HepG2 (cell line): ENCODE results near the gene NINJ2. TPM values are rescaled to one million over a fixed set of nuclear protein-coding genes. Genes with fewer than 3 reads are reported as not detected.
A peak's percentile ranks its signal among the peaks of the same experiment; 100 is the strongest.

ENCODE experiments used
- AKNA ChIP-seq: sonication (generic); formaldehyde crosslinking; IDR thresholded peaks from 2 replicates; pipeline ENCODE4 v1.4.0; 2020; ENCODE audit warnings: missing genetic modification reagents, borderline replicate concordance
- FOSL2 ChIP-seq: sonication (generic); formaldehyde crosslinking; IDR thresholded peaks from 2 replicates; pipeline ENCODE4 v1.4.0; 2020; ENCODE audit warnings: missing genetic modification reagents
- GMEB1 ChIP-seq: sonication (generic); formaldehyde crosslinking; IDR thresholded peaks from 2 replicates; pipeline ENCODE4 v1.5.1; 2020; ENCODE audit warnings: missing genetic modification reagents, mild to moderate bottlenecking, borderline replicate concordance
- ISL2 ChIP-seq: sonication (generic); formaldehyde crosslinking; IDR thresholded peaks from 2 replicates; pipeline ENCODE4 v1.5.0; 2020; ENCODE audit warnings: missing genetic modification reagents
- SRY ChIP-seq: sonication (generic); formaldehyde crosslinking; IDR thresholded peaks from 2 replicates; pipeline ENCODE4 v1.8.0; 2022; ENCODE audit warnings: mild to moderate bottlenecking, missing genetic modification reagents
- ZC3H4 ChIP-seq: sonication (generic); formaldehyde crosslinking; IDR thresholded peaks from 2 replicates; pipeline ENCODE4 v1.4.0; 2020; ENCODE audit warnings: missing genetic modification reagents, borderline replicate concordance
- ZMAT3 ChIP-seq: sonication (generic); formaldehyde crosslinking; conservative IDR thresholded peaks from 2 replicates; pipeline ENCODE4 v1.7.0; 2021; ENCODE audit warnings: missing genetic modification reagents
- ZNF160 ChIP-seq: sonication (generic); formaldehyde crosslinking; IDR thresholded peaks from 2 replicates; pipeline ENCODE4 v1.8.0; 2022; ENCODE audit warnings: mild to moderate bottlenecking, inconsistent platforms, missing genetic modification reagents
- ZNF318 ChIP-seq: sonication (generic); formaldehyde crosslinking; IDR thresholded peaks from 2 replicates; pipeline ENCODE4 v1.4.0; 2020; ENCODE audit warnings: mild to moderate bottlenecking, missing genetic modification reagents
- ZNF839 ChIP-seq: sonication (generic); formaldehyde crosslinking; IDR thresholded peaks from 2 replicates; pipeline ENCODE4 v1.4.0; 2020; ENCODE audit warnings: missing genetic modification reagents, mild to moderate bottlenecking, borderline replicate concordance
- polyA plus RNA-seq, 8 experiments: library from polyadenylated mRNA; depleted of rRNA in 3 of 8; stranded (reverse) in 7 of 8; unstranded in 1 of 8; fragments of >200 nt; fragmentation: Illumina TruSeq in 4 of 8; extraction: Trizol in 4 of 8; gene quantifications; 2 replicates each; pipeline versions ENCODE4 v1.2.1 to v1.2.3, GENCODE V29; 2011 to 2016; ENCODE audit warnings: low read depth in 4 of 8, missing spikeins in 1 of 8, mixed read lengths in 1 of 8; ENCODE audit not compliant: insufficient read depth in 1 of 8
- total RNA-seq, 5 experiments: library from RNA; depleted of rRNA; stranded (reverse); fragments of >200 nt; fragmentation: Illumina TruSeq; extraction: Trizol; gene quantifications; 2 replicates each; pipeline ENCODE4 v1.2.3, GENCODE V29; 2016; ENCODE audit warnings: low read depth in 1 of 5
- TF ChIP-seq, protein P1 (sequence below): sonication (generic); formaldehyde crosslinking; IDR thresholded peaks from 2 replicates; pipeline ENCODE4 v1.9.0; 2022; ENCODE audit warnings: low read depth, missing genetic modification reagents

The NINJ2 gene
- total and polyA plus RNA-seq, 2 of the 13 experiments (the other 11 are each of a cell fraction or from before 2014, with no cell fraction given) = 0.62 to 3.8 TPM

DNA sequence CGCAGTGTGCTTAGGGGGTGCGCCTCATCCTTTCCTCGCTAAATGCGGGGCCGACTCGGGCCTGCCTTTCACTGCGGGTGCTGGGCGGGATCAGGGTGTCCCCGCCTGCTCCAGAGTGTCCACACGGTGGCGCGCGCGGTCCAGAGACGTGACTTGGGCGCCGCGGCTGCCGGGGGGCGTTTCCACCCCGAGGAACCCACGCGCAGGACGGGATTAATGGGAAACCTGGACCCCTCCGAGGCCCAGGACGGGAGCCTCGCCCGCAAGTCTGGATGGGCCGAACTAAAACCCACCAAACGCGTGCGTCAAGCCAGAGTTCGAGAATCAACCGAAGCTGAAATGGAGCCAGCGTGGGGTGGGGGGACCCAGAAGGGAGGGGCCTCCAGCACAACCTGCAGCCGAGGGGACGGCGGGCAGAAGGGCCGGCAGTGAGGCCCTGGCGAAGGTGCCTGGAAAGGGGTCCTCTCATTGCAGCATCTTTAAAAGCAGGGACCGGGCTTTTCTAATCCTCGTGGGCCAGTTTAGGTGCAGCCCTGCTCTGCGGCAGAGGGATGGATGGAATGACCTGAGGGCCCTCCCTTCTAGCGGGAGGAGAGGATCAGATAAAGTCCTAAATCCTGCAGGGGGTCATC lies 93.3 kb downstream of the NINJ2 start (continued):
- TF ChIP-seq, protein P1, sequence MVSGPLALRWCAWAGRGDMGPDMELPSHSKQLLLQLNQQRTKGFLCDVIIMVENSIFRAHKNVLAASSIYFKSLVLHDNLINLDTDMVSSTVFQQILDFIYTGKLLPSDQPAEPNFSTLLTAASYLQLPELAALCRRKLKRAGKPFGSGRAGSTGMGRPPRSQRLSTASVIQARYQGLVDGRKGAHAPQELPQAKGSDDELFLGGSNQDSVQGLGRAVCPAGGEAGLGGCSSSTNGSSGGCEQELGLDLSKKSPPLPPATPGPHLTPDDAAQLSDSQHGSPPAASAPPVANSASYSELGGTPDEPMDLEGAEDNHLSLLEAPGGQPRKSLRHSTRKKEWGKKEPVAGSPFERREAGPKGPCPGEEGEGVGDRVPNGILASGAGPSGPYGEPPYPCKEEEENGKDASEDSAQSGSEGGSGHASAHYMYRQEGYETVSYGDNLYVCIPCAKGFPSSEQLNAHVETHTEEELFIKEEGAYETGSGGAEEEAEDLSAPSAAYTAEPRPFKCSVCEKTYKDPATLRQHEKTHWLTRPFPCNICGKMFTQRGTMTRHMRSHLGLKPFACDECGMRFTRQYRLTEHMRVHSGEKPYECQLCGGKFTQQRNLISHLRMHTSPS (CRISPR knock-in tag) = no peak
- TF ChIP-seq AKNA (no peak), ISL2 (CRISPR knock-in tag) (peak; percentile 20; the same call in 1 of the 2 replicates), ZNF318 (CRISPR knock-in tag) (no peak), SRY (CRISPR knock-in tag) (no peak; the same call in 1 of the 2 replicates), ZNF160 (0 out of 2 replicates have a peak, but pooled peaks have one; percentile 25), ZC3H4 (CRISPR knock-in tag) (no peak), ZMAT3 (CRISPR knock-in tag) (0 out of 2 replicates have a peak, but pooled peaks have one; percentile 42), ZNF839 (CRISPR knock-in tag) (no peak), GMEB1 (CRISPR knock-in tag) (peak; percentile 49; the same call in 1 of the 2 replicates), FOSL2 (CRISPR knock-in tag) (peak; percentile 57)
